CD8-positive, alpha-beta memory T cell (primary cell): Measurements from ENCODE around the gene C1orf146. TPM values are rescaled to one million over a fixed set of nuclear protein-coding genes. Genes with fewer than 3 reads are reported as not detected.

Experiments used
- CTCF ChIA-PET: fragments of 350-600 bp; sonication (Branson Sonifier 250); formaldehyde crosslinking; loops from one replicate; lab custom pipeline; 2021; ENCODE audit warnings: antibody characterized with exemption; lab: Charles Lee
- POLR2A ChIA-PET: fragments of 350-600 bp; sonication (Branson Sonifier 250); formaldehyde crosslinking; loops from one replicate; lab custom pipeline; 2021; ENCODE audit warnings: antibody characterized with exemption; lab: Charles Lee
- DNase-seq, 5 donors: peaks; one replicate each; pipeline versions ENCODE4 v3.0.0 to v3.0.0-alpha.2; 2020 to 2022; ENCODE audit warnings: mixed read lengths in 1 of 5
- H3K27ac ChIP-seq: one replicate; pipeline ENCODE4 v1.7.0; 2013; ENCODE audit warnings: low read depth, mild to moderate bottlenecking, low read length, moderate library complexity
- H3K27me3 ChIP-seq: 2 replicates; pipeline ENCODE4 v1.7.0; 2013; ENCODE audit warnings: low read length, mild to moderate bottlenecking; ENCODE audit not compliant: insufficient read depth, poor library complexity, severe bottlenecking
- H3K36me3 ChIP-seq: 2 replicates; pipeline ENCODE4 v1.7.0; 2013; ENCODE audit warnings: mild to moderate bottlenecking, low read length, moderate library complexity; ENCODE audit not compliant: insufficient read depth
- H3K4me1 ChIP-seq: 2 replicates; pipeline ENCODE4 v1.7.0; 2013; ENCODE audit warnings: mild to moderate bottlenecking, low read length, moderate library complexity; ENCODE audit not compliant: insufficient read depth
- H3K4me3 ChIP-seq: 2 replicates; pipeline ENCODE4 v1.7.0; 2013; ENCODE audit warnings: mild to moderate bottlenecking, low read length
- H3K9me3 ChIP-seq: 2 replicates; pipeline ENCODE4 v1.7.0; 2013; ENCODE audit warnings: mild to moderate bottlenecking, low read length
- H3K27ac Mint-ChIP-seq, 8 donors: one replicate each; pipeline ENCODE4 v1.8.0; 2020 to 2021; ENCODE audit warnings: mixed read lengths in 8 of 8, mild to moderate bottlenecking in 6 of 8, inconsistent platforms in 3 of 8, moderate library complexity in 3 of 8
- H3K27me3 Mint-ChIP-seq, 2 donors: one replicate each; pipeline ENCODE4 v1.8.0; 2020 to 2021; ENCODE audit warnings: mixed read lengths in 2 of 2, mild to moderate bottlenecking in 1 of 2, moderate library complexity in 1 of 2
- H3K36me3 Mint-ChIP-seq, 3 donors: one replicate each; pipeline ENCODE4 v1.8.0; 2020 to 2021; ENCODE audit warnings: mixed read lengths in 3 of 3, inconsistent platforms in 1 of 3, mild to moderate bottlenecking in 1 of 3
- H3K4me1 Mint-ChIP-seq, 3 donors: one replicate each; pipeline ENCODE4 v1.8.0; 2020 to 2021; ENCODE audit warnings: mixed read lengths in 3 of 3, inconsistent platforms in 1 of 3, mild to moderate bottlenecking in 1 of 3
- H3K4me3 Mint-ChIP-seq, 7 donors: one replicate each; pipeline ENCODE4 v1.8.0; 2020 to 2021; ENCODE audit warnings: mixed read lengths in 7 of 7, mild to moderate bottlenecking in 6 of 7, moderate library complexity in 4 of 7, inconsistent platforms in 2 of 7
- H3K9me3 Mint-ChIP-seq, 5 donors: one replicate each; pipeline ENCODE4 v1.8.0; 2020 to 2022; ENCODE audit warnings: mixed read lengths in 5 of 5, mild to moderate bottlenecking in 3 of 5, moderate library complexity in 2 of 5, inconsistent platforms in 1 of 5
- polyA plus RNA-seq: library from polyadenylated mRNA; unstranded; fragments of 300-500 nt; fragmentation: Illumina TruSeq; gene quantifications from one replicate; pipeline ENCODE4 v1.2.3, GENCODE V29; 2021
- total RNA-seq, 2 experiments: library from RNA; stranded (reverse); gene quantifications; one replicate each; pipeline ENCODE4 v1.2.3, GENCODE V29; 2021

C1orf146 gene, protein sequence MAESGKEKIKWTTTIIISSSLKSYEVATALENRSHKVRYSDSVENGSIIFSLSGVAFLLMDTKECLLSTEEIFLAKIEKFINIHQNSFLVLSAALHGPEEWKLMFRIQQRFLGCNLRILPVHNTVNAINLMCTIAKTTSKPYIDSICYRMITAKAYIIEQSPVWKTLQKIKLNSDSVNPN
- total RNA-seq (not detected), polyA plus RNA-seq (not detected)

DNA sequence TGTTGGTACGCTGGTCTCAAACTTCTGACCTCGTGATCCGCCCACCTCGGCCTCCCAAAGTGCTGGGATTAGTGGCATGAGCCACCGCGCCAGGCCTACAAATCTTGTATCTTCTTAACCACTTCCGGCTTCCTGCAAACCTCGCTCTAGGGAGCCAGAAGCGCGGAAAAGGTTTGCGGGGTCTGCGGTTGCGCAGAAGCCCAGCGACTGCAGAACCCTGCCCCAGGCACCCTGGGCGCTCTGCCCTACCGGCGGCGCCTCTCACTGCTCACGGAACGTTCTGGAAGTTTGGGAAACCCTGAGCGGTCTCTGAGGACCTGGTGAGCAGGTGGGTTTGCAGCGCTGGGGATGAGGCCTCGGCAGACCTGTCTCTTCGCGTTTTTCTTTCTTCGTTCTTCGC is at the start of gene C1orf146:
Gene C1orf146, plus strand, starts transcription at position 195 of the 400 bp plus-strand sequence. CDS start 13,506 bp downstream, outside the sequence.
- H3K4me1 Mint-ChIP-seq: no peaks in the 10 kb centered on the region
- ChIA-PET CTCF (no interaction called here), POLR2A (no interaction called here)
- no peak within 1 kb of the TSS for H3K4me3 Mint-ChIP-seq
- H3K27me3 ChIP-seq: no peaks in the 10 kb centered on the region
- no peaks in the 10 kb centered on the region for H3K36me3 Mint-ChIP-seq
- H3K4me3 ChIP-seq: no peak within 1 kb of the TSS
- DNase-seq: no peak
- no peak within 1 kb of the TSS for H3K27ac ChIP-seq
- no peak within 1 kb of the TSS for H3K27ac Mint-ChIP-seq
- no peaks in the 10 kb centered on the region for H3K9me3 ChIP-seq
- H3K9me3 Mint-ChIP-seq: no peaks in the 10 kb centered on the region
- H3K36me3 ChIP-seq: no peaks in the 10 kb centered on the region
- H3K4me1 ChIP-seq: no peaks in the 10 kb centered on the region
- peaks cover 10 to 11% of the 10 kb centered on the region in 2 donors for H3K27me3 Mint-ChIP-seq

- no peaks in the 10 kb centered on the region for H3K27me3 Mint-ChIP-seq
- CTCF ChIA-PET: no interaction called here
- POLR2A ChIA-PET: no interaction called here
Measured at GRCh38 chr1:92168657-92169056, 49.1 kb upstream of the C1orf146 start.

DNA sequence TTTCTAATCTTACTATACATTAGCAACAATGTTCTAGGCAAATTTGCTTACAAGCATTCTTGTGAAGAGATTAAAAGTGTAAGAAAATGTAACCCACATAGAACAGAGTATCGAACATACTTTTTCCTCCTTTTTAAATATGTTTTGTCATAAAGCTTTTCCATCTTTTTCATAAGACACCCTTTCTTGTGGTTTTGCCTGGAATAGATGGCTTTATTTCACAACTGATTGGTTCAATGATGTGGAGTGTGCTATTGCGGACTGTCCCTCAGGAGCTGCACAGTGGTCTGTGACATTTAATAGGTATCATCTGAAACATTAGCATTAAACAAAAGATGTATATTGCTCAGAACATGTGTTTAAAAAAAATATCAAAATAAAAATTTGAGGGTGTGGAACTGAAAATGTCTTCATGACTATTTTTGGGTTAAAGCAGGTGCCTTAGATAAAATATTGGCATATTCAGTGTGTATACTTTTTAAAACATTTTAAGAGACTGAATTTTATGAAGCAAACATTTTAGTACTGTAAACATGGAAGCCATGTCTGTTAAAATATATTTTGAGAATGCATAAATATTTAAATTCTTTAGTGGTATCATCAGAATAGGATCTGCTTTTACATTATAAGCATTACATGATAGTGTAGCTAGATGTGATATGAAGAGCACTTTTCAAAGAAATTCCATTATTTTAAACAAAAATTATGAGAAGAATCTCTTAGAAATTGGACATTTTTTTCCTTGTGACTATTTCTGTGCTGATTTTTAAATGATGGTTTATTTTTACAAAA is 48.3 kb upstream of the C1orf146 start:
- H3K27ac Mint-ChIP-seq: no peak overlapping the region
- H3K4me3 Mint-ChIP-seq: no peak overlapping the region
- no peaks in the 10 kb centered on the region for H3K9me3 Mint-ChIP-seq
- H3K27ac ChIP-seq: no peak overlapping the region
- ChIA-PET CTCF (no interaction called here), POLR2A (no interaction called here)
- no peaks in the 10 kb centered on the region for H3K36me3 ChIP-seq
- no peak overlapping the region for H3K4me3 ChIP-seq
- no peaks in the 10 kb centered on the region for H3K27me3 Mint-ChIP-seq
- H3K36me3 Mint-ChIP-seq: peaks cover 5 to 7% (median 5%) of the 10 kb centered on the region in 3 donors
- H3K4me1 Mint-ChIP-seq: no peaks in the 10 kb centered on the region
- DNase-seq: no peak
- H3K9me3 ChIP-seq: no peaks in the 10 kb centered on the region
- H3K27me3 ChIP-seq: no peaks in the 10 kb centered on the region
- H3K4me1 ChIP-seq: no peaks in the 10 kb centered on the region

More at GRCh38 chr1:92168657-92169056, 49.1 kb upstream of the C1orf146 start:
- Mint-ChIP-seq H3K9me3 (no peaks in the 10 kb centered on the region), H3K4me1 (no peaks in the 10 kb centered on the region), H3K4me3 (no peak overlapping the region), H3K27ac (no peak overlapping the region), H3K36me3 (peaks cover 5 to 6% (median 5%) of the 10 kb centered on the region in 3 donors)
- no peaks in the 10 kb centered on the region for H3K27me3 ChIP-seq
- no peak for DNase-seq
- no peaks in the 10 kb centered on the region for H3K9me3 ChIP-seq
- no peak overlapping the region for H3K4me3 ChIP-seq
- H3K27ac ChIP-seq: no peak overlapping the region
- H3K36me3 ChIP-seq: no peaks in the 10 kb centered on the region
- H3K4me1 ChIP-seq: no peaks in the 10 kb centered on the region

DNA sequence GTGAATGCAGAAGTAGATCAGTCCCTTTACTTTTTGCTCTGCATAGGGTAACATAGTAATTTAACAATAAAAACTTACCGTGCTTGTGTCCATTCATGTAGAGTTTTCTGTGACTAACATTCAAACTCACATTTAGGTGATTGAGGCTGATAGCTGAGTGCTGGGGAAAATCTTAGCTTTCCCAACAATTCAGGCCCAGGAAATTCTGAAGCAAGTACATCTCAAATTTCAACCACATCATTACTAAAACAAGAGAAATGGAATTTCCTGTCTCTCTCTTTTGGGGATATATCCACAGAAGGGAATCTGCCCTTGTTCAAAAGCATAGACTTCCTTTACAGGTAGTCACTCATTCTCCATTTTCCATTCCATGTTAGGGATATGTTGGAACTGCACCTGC is 33.1 kb upstream of the C1orf146 start:
- no peaks in the 10 kb centered on the region for H3K9me3 Mint-ChIP-seq
- DNase-seq: no peak

GRCh38 chr1:92186081-92186480 is 31.6 kb upstream of the C1orf146 start:
- DNase-seq: no peak
- H3K27me3 Mint-ChIP-seq: peaks cover 3 to 4% of the 10 kb centered on the region in 2 donors

More for the DNA sequence above, 33.1 kb upstream of the C1orf146 start:
- Mint-ChIP-seq H3K27ac (no peak overlapping the region), H3K4me3 (no peak overlapping the region), H3K27me3 (peaks cover 2 to 4% of the 10 kb centered on the region in 2 donors), H3K36me3 (peaks cover 10 to 24% (median 18%) of the 10 kb centered on the region in 3 donors), H3K4me1 (no peaks in the 10 kb centered on the region)
- Histone ChIP-seq H3K27ac (no peak overlapping the region), H3K27me3 (no peaks in the 10 kb centered on the region), H3K36me3 (no peaks in the 10 kb centered on the region), H3K4me3 (no peak overlapping the region), H3K4me1 (no peaks in the 10 kb centered on the region), H3K9me3 (no peaks in the 10 kb centered on the region)
- POLR2A ChIA-PET: no interaction called here
- CTCF ChIA-PET: no interaction called here

GRCh38 chr1:92188436-92189255 is 29.1 kb upstream of the C1orf146 start:
- no peaks in the 10 kb centered on the region for H3K4me1 Mint-ChIP-seq
- DNase-seq: no peak
- H3K27ac Mint-ChIP-seq: no peak overlapping the region
- H3K36me3 ChIP-seq: no peaks in the 10 kb centered on the region
- no peaks in the 10 kb centered on the region for H3K27me3 ChIP-seq
- H3K36me3 Mint-ChIP-seq: peaks cover 0 to 8% (median 4%) of the 10 kb centered on the region in 3 donors
- ChIA-PET POLR2A (no interaction called here), CTCF (no interaction called here)
- H3K9me3 ChIP-seq: no peaks in the 10 kb centered on the region
- no peak overlapping the region for H3K4me3 ChIP-seq
- no peaks in the 10 kb centered on the region for H3K9me3 Mint-ChIP-seq
- peaks cover 9 to 13% of the 10 kb centered on the region in 2 donors for H3K27me3 Mint-ChIP-seq
- no peak overlapping the region for H3K4me3 Mint-ChIP-seq
- H3K27ac ChIP-seq: no peak overlapping the region
- H3K4me1 ChIP-seq: no peaks in the 10 kb centered on the region

More at GRCh38 chr1:92186081-92186480, 31.6 kb upstream of the C1orf146 start:
- ChIA-PET CTCF (no interaction called here), POLR2A (no interaction called here)
- no peak overlapping the region for H3K27ac Mint-ChIP-seq
- no peak overlapping the region for H3K27ac ChIP-seq
- no peak overlapping the region for H3K4me3 Mint-ChIP-seq
- H3K4me1 Mint-ChIP-seq: no peaks in the 10 kb centered on the region
- H3K9me3 Mint-ChIP-seq: no peaks in the 10 kb centered on the region
- no peak overlapping the region for H3K4me3 ChIP-seq
- H3K9me3 ChIP-seq: no peaks in the 10 kb centered on the region
- no peaks in the 10 kb centered on the region for H3K27me3 ChIP-seq
- H3K36me3 Mint-ChIP-seq: peaks cover 3 to 12% (median 8%) of the 10 kb centered on the region in 3 donors
- no peaks in the 10 kb centered on the region for H3K36me3 ChIP-seq
- H3K4me1 ChIP-seq: no peaks in the 10 kb centered on the region

- Mint-ChIP-seq H3K4me1 (no peaks in the 10 kb centered on the region), H3K4me3 (no peak overlapping the region), H3K27me3 (peaks cover 11 to 16% of the 10 kb centered on the region in 2 donors), H3K9me3 (no peaks in the 10 kb centered on the region), H3K36me3 (no peaks in the 10 kb centered on the region), H3K27ac (no peak overlapping the region)
- Histone ChIP-seq H3K27ac (no peak overlapping the region), H3K9me3 (no peaks in the 10 kb centered on the region), H3K27me3 (no peaks in the 10 kb centered on the region), H3K36me3 (no peaks in the 10 kb centered on the region), H3K4me3 (no peak overlapping the region), H3K4me1 (no peaks in the 10 kb centered on the region)
- no peak for DNase-seq
- POLR2A ChIA-PET: no interaction called here
- CTCF ChIA-PET: interaction anchor here (1.6 kb wide), 1 partner anchor 10 kb away, joined by 3 read pairs; no protein-coding TSS in a partner anchor
Measured at GRCh38 chr1:92191726-92192125, 26.0 kb upstream of the C1orf146 start.
